CD8-positive, alpha-beta memory T cell (primary cell): ENCODE data around the gene MAP3K21. TPM values are rescaled to one million over a fixed set of nuclear protein-coding genes. Genes with fewer than 3 reads are reported as not detected.

Experiments
- CTCF ChIA-PET: fragments of 350-600 bp; sonication (Branson Sonifier 250); formaldehyde crosslinking; loops from one replicate; lab custom pipeline; 2021; ENCODE audit warnings: antibody characterized with exemption; lab: Charles Lee
- POLR2A ChIA-PET: fragments of 350-600 bp; sonication (Branson Sonifier 250); formaldehyde crosslinking; loops from one replicate; lab custom pipeline; 2021; ENCODE audit warnings: antibody characterized with exemption; lab: Charles Lee
- DNase-seq, 5 donors: peaks; one replicate each; pipeline versions ENCODE4 v3.0.0 to v3.0.0-alpha.2; 2020 to 2022; ENCODE audit warnings: mixed read lengths in 1 of 5
- H3K27ac ChIP-seq: one replicate; pipeline ENCODE4 v1.7.0; 2013; ENCODE audit warnings: low read depth, mild to moderate bottlenecking, low read length, moderate library complexity
- H3K27me3 ChIP-seq: 2 replicates; pipeline ENCODE4 v1.7.0; 2013; ENCODE audit warnings: low read length, mild to moderate bottlenecking; ENCODE audit not compliant: insufficient read depth, poor library complexity, severe bottlenecking
- H3K36me3 ChIP-seq: 2 replicates; pipeline ENCODE4 v1.7.0; 2013; ENCODE audit warnings: mild to moderate bottlenecking, low read length, moderate library complexity; ENCODE audit not compliant: insufficient read depth
- H3K4me1 ChIP-seq: 2 replicates; pipeline ENCODE4 v1.7.0; 2013; ENCODE audit warnings: mild to moderate bottlenecking, low read length, moderate library complexity; ENCODE audit not compliant: insufficient read depth
- H3K4me3 ChIP-seq: 2 replicates; pipeline ENCODE4 v1.7.0; 2013; ENCODE audit warnings: mild to moderate bottlenecking, low read length
- H3K9me3 ChIP-seq: 2 replicates; pipeline ENCODE4 v1.7.0; 2013; ENCODE audit warnings: mild to moderate bottlenecking, low read length
- H3K27ac Mint-ChIP-seq, 8 donors: one replicate each; pipeline ENCODE4 v1.8.0; 2020 to 2021; ENCODE audit warnings: mixed read lengths in 8 of 8, mild to moderate bottlenecking in 6 of 8, inconsistent platforms in 3 of 8, moderate library complexity in 3 of 8
- H3K27me3 Mint-ChIP-seq, 2 donors: one replicate each; pipeline ENCODE4 v1.8.0; 2020 to 2021; ENCODE audit warnings: mixed read lengths in 2 of 2, mild to moderate bottlenecking in 1 of 2, moderate library complexity in 1 of 2
- H3K36me3 Mint-ChIP-seq, 3 donors: one replicate each; pipeline ENCODE4 v1.8.0; 2020 to 2021; ENCODE audit warnings: mixed read lengths in 3 of 3, inconsistent platforms in 1 of 3, mild to moderate bottlenecking in 1 of 3
- H3K4me1 Mint-ChIP-seq, 3 donors: one replicate each; pipeline ENCODE4 v1.8.0; 2020 to 2021; ENCODE audit warnings: mixed read lengths in 3 of 3, inconsistent platforms in 1 of 3, mild to moderate bottlenecking in 1 of 3
- H3K4me3 Mint-ChIP-seq, 7 donors: one replicate each; pipeline ENCODE4 v1.8.0; 2020 to 2021; ENCODE audit warnings: mixed read lengths in 7 of 7, mild to moderate bottlenecking in 6 of 7, moderate library complexity in 4 of 7, inconsistent platforms in 2 of 7
- H3K9me3 Mint-ChIP-seq, 5 donors: one replicate each; pipeline ENCODE4 v1.8.0; 2020 to 2022; ENCODE audit warnings: mixed read lengths in 5 of 5, mild to moderate bottlenecking in 3 of 5, moderate library complexity in 2 of 5, inconsistent platforms in 1 of 5
- polyA plus RNA-seq: library from polyadenylated mRNA; unstranded; fragments of 300-500 nt; fragmentation: Illumina TruSeq; gene quantifications from one replicate; pipeline ENCODE4 v1.2.3, GENCODE V29; 2021
- total RNA-seq, 2 experiments: library from RNA; stranded (reverse); gene quantifications; one replicate each; pipeline ENCODE4 v1.2.3, GENCODE V29; 2021

Gene MAP3K21
- total RNA-seq (1 to 10 TPM; 2.8 TPM), polyA plus RNA-seq (0.54 TPM)

- CTCF ChIA-PET: interaction anchor here (0.8 to 1.7 kb wide), 4 partner anchors 11 to 38 kb away, joined by 3 to 5 read pairs (median 5); no protein-coding TSS in a partner anchor
- Mint-ChIP-seq H3K9me3 (no peaks in the 10 kb centered on the region), H3K4me1 (peaks cover 8 to 17% (median 13%) of the 10 kb centered on the region in 3 donors), H3K36me3 (no peaks in the 10 kb centered on the region), H3K27me3 (peaks cover 5% of the 10 kb centered on the region in 2 donors), H3K4me3 (peak within 1 kb of the TSS; percentile 76 to 91 (median 86)), H3K27ac (peak within 1 kb of the TSS; percentile 41 to 95 (median 61))
- POLR2A ChIA-PET: no interaction called here
- H3K27me3 ChIP-seq: no peaks in the 10 kb centered on the region
- H3K9me3 ChIP-seq: no peaks in the 10 kb centered on the region
- peaks cover 7% of the 10 kb centered on the region for H3K4me1 ChIP-seq
- H3K4me3 ChIP-seq: peak within 1 kb of the TSS; percentile 51
- H3K36me3 ChIP-seq: no peaks in the 10 kb centered on the region
- H3K27ac ChIP-seq: no peak within 1 kb of the TSS
- peak in 1 of 5 donors; percentile 5 for DNase-seq
Observed at GRCh38 chr1:233327651-233328141, at the start of gene MAP3K21. MAP3K21 (plus strand) TSS chr1:233327724; CDS start chr1:233328029, 305 bp downstream.

DNA sequence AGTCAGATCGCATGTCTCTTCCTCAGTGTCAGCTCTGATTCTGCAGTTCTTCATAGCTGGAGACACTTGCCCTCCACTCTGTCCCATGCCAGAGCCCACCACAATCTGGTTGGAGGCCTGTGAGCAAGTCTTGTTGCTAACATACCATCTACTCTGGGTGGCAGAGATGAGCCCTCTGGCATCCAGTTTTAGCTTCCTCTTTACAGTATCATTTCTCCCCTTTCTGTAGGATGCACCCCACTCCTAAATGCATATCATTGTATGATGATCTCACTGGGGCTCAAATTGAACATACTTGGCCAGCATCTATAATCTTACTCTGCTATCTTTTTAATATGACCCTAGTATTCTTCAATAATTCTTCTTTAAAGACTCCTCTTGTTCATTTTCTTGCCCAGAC is 48.9 kb upstream of the MAP3K21 start:
- Mint-ChIP-seq H3K27ac (peak overlapping the region in 4 of 8 donors; percentile 5 to 20 (median 8)), H3K9me3 (no peaks in the 10 kb centered on the region), H3K4me3 (no peak overlapping the region), H3K36me3 (peaks cover 7 to 17% (median 8%) of the 10 kb centered on the region in 3 donors), H3K4me1 (peaks cover 45 to 62% (median 62%) of the 10 kb centered on the region in 3 donors), H3K27me3 (no peaks in the 10 kb centered on the region)
- no peaks in the 10 kb centered on the region for H3K27me3 ChIP-seq
- no peak overlapping the region for H3K27ac ChIP-seq
- no peaks in the 10 kb centered on the region for H3K9me3 ChIP-seq
- ChIA-PET CTCF (no interaction called here), POLR2A (no interaction called here)
- no peak overlapping the region for H3K4me3 ChIP-seq
- H3K4me1 ChIP-seq: peaks cover 20% of the 10 kb centered on the region
- DNase-seq: no peak
- no peaks in the 10 kb centered on the region for H3K36me3 ChIP-seq

DNA sequence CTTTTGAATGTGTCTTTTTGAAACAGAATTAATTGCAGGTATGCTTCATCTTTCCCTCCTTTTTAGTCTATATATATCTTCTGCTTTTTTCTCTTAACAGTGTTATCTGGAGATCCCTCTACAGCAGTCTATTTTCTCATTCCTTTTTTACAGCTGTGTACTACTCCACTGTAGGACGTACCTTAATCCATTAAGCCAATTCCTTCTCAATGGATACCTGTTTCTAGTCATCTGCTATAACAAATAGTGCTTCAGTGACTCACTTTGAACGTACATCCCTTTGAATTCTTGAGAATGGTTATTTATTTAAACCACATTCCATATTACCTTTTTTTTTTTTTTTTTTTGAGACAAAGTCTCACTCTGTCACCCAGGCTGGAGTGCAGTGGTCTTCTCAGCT is 47.6 kb upstream of the MAP3K21 start:
- POLR2A ChIA-PET: no interaction called here
- Histone ChIP-seq H3K4me3 (no peak overlapping the region), H3K36me3 (no peaks in the 10 kb centered on the region), H3K4me1 (peaks cover 20% of the 10 kb centered on the region), H3K27me3 (no peaks in the 10 kb centered on the region), H3K9me3 (no peaks in the 10 kb centered on the region), H3K27ac (no peak overlapping the region)
- Mint-ChIP-seq H3K4me3 (peak overlapping the region in 1 of 7 donors; percentile 20), H3K4me1 (peaks cover 43 to 66% (median 65%) of the 10 kb centered on the region in 3 donors), H3K36me3 (peaks cover 0 to 10% (median 6%) of the 10 kb centered on the region in 3 donors), H3K9me3 (no peaks in the 10 kb centered on the region), H3K27ac (peak overlapping the region in 4 of 8 donors; percentile 36 to 49 (median 46)), H3K27me3 (no peaks in the 10 kb centered on the region)
- CTCF ChIA-PET: no interaction called here
- DNase-seq: no peak

DNA sequence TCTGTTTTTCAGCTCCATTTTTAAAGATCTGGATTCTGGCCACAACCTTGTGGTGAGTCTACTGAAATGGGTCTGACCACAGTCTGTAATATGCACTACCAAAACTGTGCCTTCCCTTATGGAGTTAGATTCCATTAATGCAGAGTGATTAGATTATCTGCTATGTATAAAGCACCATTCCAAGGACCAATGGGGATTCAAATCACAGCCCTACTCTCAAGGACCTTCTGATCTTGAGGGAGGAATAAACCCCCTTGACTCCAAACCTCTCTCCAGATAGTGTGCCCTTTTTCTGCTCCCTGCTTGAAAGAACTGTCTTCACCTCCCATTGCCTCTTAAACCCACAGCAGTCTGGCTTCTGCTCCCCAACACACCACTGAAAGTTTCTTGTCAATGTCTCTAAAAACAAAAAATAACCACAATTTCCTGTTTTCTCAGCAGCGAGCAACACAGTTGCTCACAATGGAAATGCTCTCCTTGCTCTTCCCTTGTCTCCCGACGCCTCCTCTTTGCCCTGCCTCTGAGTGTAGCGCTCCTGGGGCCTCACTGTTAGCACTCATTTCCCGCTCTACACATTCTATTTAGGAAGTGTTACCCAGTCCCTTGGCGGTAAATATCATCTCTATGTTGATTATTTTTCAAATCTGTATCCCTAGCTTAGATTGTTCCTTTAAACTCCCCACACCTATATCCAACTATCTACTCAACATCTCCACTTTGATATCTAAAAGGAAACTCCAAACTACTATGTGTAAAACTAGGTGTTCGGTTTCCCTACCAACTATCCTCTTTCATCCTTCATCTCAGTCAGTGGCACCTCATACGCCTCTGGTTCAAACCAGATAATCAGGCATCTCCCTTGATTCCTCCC is 45.6 kb upstream of the MAP3K21 start:
- ChIA-PET POLR2A (no interaction called here), CTCF (no interaction called here)
- peak in 2 of 5 donors; percentile 10 to 35 for DNase-seq

DNA sequence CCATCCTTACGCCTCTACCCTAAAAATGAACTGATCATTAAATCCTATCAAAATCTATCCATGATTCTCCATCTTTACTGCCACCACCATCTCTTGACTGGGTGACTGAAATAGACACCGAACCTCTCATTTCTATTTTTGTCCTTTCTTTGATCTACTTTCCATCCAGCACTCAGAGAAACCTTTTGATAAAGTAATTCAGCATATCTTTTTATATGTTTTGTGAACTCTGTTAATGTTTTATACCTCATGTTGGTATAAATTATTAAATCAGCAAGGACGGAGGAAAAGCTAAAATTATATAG is 45.0 kb upstream of the MAP3K21 start:
- H3K4me1 ChIP-seq: peaks cover 20% of the 10 kb centered on the region
- ChIA-PET POLR2A (interaction anchor here (1.0 kb wide), 1 partner anchor 12 kb away, joined by 3 read pairs; no protein-coding TSS in a partner anchor), CTCF (no interaction called here)
- H3K4me3 ChIP-seq: no peak overlapping the region
- H3K27me3 ChIP-seq: no peaks in the 10 kb centered on the region
- no peak for DNase-seq
- Mint-ChIP-seq H3K36me3 (peaks cover 0 to 13% (median 2%) of the 10 kb centered on the region in 3 donors), H3K4me1 (peaks cover 41 to 62% (median 60%) of the 10 kb centered on the region in 3 donors), H3K9me3 (no peaks in the 10 kb centered on the region), H3K27me3 (no peaks in the 10 kb centered on the region), H3K4me3 (peak overlapping the region in 5 of 7 donors; percentile 66 to 79 (median 77)), H3K27ac (peak overlapping the region; percentile 44 to 97 (median 87))
- no peaks in the 10 kb centered on the region for H3K9me3 ChIP-seq
- H3K36me3 ChIP-seq: no peaks in the 10 kb centered on the region
- H3K27ac ChIP-seq: no peak overlapping the region

More for the DNA sequence above, 45.6 kb upstream of the MAP3K21 start:
- peaks cover 0 to 10% (median 3%) of the 10 kb centered on the region in 3 donors for H3K36me3 Mint-ChIP-seq
- Histone ChIP-seq H3K36me3 (no peaks in the 10 kb centered on the region), H3K27ac (no peak overlapping the region), H3K4me1 (peaks cover 20% of the 10 kb centered on the region), H3K9me3 (no peaks in the 10 kb centered on the region), H3K27me3 (no peaks in the 10 kb centered on the region), H3K4me3 (no peak overlapping the region)
- peaks cover 45 to 67% (median 65%) of the 10 kb centered on the region in 3 donors for H3K4me1 Mint-ChIP-seq
- peak overlapping the region; percentile 44 to 97 (median 87) for H3K27ac Mint-ChIP-seq
- no peaks in the 10 kb centered on the region for H3K9me3 Mint-ChIP-seq
- H3K27me3 Mint-ChIP-seq: no peaks in the 10 kb centered on the region
- peak overlapping the region; percentile 5 to 79 (median 74) for H3K4me3 Mint-ChIP-seq

DNA sequence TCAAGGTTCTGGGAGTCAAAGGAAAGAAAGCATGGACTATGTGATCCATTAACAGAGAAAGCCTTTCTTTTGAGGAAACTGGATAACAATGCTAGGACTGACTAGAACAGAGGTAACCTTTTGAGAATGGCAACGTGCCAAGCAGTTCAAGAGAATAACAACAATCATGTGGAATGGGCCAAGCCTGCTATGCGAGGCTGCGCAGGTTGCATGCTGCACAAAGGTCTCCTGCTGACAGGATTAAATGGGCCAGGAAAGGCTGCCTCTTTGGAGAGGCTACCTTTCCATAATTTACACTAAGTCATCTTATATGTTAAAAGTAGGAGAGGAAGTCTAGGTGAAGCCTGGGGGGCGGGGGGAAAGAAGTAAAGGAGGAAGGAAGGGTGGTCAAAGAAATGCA is 37.8 kb upstream of the MAP3K21 start:
- DNase-seq: no peak
- Mint-ChIP-seq H3K9me3 (no peaks in the 10 kb centered on the region), H3K27ac (peak overlapping the region in 4 of 8 donors; percentile 23 to 82 (median 55)), H3K27me3 (no peaks in the 10 kb centered on the region), H3K4me3 (no peak overlapping the region), H3K4me1 (peaks cover 32 to 47% (median 46%) of the 10 kb centered on the region in 3 donors), H3K36me3 (peaks cover 0 to 40% (median 6%) of the 10 kb centered on the region in 3 donors)
- no peaks in the 10 kb centered on the region for H3K27me3 ChIP-seq
- no peak overlapping the region for H3K4me3 ChIP-seq
- ChIA-PET CTCF (no interaction called here), POLR2A (no interaction called here)
- H3K36me3 ChIP-seq: no peaks in the 10 kb centered on the region
- no peaks in the 10 kb centered on the region for H3K4me1 ChIP-seq
- H3K27ac ChIP-seq: no peak overlapping the region
- H3K9me3 ChIP-seq: no peaks in the 10 kb centered on the region

GRCh38 chr1:233290396-233291034 is 37.0 kb upstream of the MAP3K21 start:
- H3K9me3 ChIP-seq: no peaks in the 10 kb centered on the region
- DNase-seq: no peak
- CTCF ChIA-PET: no interaction called here

More at GRCh38 chr1:233290396-233291034, 37.0 kb upstream of the MAP3K21 start:
- Mint-ChIP-seq H3K27ac (peak overlapping the region in 2 of 8 donors; percentile 25 to 27), H3K36me3 (peaks cover 0 to 43% (median 6%) of the 10 kb centered on the region in 3 donors), H3K9me3 (no peaks in the 10 kb centered on the region), H3K27me3 (no peaks in the 10 kb centered on the region), H3K4me1 (peaks cover 36 to 51% (median 50%) of the 10 kb centered on the region in 3 donors), H3K4me3 (no peak overlapping the region)
- Histone ChIP-seq H3K4me3 (no peak overlapping the region), H3K36me3 (no peaks in the 10 kb centered on the region), H3K27me3 (no peaks in the 10 kb centered on the region), H3K27ac (no peak overlapping the region), H3K4me1 (no peaks in the 10 kb centered on the region)
- POLR2A ChIA-PET: no interaction called here
